HG02884 (cell line): ENCODE data around the gene TRMT1.

Source experiments
- ATAC-seq: cut with Tn5 transposase; IDR thresholded peaks from one replicate; pipeline ENCODE4 v1.9.1; 2021; ENCODE audit warnings: mild to moderate bottlenecking, moderate library complexity; ENCODE audit not compliant: unreplicated experiment

The TRMT1 gene

DNA sequence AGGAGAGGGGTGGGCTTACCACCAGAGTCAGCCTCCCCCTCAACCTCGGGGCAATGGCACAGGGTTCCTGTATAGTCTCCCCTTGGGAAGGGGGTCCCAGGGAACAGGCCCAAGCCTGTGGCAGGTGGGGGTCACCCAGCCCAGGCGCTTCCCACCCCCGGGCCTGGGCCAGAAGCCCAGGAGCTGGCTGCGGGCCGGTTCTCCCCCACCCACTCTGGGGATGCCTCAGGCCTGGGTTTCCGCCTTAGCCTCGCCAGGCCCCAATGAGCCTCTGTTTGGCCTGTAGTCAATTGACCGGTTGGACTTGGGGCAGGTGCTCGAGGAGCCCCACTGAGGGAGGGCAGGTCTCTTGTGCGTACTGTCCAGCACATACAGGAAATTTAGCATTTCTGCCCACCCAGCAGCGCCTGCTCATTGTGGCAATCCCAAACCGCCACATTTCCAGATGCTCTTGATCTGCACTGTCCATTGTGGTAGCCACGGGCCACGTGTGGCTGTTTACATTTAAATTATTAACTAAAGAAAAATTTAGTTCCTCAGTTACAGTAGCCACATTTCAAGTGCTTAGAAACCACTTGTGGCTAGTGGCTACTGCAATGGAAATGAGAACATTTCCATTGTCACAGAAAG is 23.8 kb downstream of the TRMT1 start:
- ATAC-seq, result no peak

DNA sequence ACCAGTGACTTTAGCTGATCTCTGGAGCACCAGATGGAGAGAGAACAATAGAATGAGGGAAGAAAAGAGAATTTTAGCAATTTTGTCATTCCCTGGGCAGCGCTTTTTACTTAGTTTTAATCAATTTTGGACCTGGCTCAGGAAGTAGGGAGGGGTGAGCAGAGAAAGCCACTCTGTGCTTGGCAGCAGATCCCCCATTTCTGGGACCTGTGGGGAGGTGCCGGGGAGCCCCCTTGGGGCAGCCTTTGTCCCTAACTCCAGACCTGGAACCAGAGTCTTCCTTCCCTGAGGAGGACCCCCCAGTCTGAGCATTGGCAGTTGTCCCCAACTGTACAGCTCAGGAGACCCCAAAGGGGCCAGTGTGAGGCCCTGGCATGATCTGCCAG is 24.4 kb downstream of the TRMT1 start:
- no peak for ATAC-seq

DNA sequence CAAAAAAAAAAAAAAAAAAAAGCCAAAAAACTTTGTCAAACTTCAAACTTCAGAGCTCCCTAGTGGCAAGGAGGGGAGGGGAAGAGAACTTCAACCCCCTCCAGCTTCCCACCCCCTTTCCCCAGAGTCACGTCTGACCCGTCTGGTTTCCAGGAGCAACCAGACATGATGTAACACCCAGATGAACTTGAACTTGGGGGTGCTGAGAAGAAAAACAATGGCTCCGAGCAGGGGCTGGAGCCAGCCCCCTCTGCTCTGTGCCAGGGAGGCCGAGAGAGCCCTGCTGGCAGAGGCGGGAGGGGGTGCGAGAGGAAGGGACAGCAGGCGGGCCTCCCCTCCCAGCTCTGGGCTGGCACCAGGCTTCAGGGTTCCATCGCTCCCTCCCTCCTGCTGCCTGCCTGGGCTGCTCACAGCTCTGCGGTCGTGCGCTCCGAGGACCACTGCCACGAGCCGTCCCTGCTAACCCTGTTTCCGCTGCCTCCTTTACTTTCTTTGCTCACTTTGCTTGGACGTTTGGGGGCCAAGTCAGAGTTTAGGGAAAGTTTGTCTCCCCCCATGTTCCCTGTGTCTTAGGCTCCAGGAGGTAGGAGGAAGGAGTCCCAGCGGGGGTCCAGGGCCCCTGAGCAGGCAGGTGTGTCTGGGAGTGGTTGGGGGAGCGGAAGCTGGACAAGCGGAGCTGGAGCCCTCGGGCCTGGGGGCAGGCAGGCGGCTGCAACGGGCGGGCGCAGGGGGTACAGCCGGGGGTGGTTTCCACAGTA is 25.0 kb downstream of the TRMT1 start:
- ATAC-seq, result no peak

DNA sequence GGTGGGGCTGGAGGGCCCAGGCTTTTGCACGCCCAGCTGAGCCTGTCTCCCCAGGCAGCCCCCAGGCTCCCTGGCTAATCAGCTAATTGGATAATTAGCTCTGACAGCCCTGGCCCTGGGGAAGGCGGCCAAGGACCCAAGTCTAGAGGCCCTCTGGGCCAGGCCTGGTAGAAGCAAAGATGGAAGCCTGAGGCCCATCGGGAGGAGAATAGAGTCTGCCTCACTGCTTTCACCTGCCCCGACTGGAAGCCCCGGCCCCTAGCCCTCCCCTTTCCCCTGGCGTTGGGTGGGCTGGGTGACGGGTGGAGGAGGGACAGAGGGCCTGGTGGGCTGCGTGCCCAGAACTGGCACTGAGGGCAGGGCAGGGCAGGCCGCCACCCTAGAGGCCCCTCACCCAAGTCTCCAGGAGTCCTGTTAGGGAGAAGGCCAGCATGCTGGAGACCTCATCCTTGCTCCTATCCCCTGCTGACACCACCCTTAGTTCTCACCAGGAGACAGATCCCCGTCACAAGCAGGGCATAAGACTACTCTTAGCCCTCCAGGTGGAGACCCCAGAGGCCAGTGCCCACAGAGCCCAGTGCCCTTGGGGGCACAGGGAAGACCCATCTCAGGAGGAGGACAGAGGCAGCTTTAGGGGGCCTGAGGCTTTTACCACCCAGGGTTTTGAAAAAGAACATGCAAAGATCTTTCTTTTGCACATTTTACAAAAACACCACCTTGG is 25.9 kb downstream of the TRMT1 start:
- ATAC-seq, result no peak

DNA sequence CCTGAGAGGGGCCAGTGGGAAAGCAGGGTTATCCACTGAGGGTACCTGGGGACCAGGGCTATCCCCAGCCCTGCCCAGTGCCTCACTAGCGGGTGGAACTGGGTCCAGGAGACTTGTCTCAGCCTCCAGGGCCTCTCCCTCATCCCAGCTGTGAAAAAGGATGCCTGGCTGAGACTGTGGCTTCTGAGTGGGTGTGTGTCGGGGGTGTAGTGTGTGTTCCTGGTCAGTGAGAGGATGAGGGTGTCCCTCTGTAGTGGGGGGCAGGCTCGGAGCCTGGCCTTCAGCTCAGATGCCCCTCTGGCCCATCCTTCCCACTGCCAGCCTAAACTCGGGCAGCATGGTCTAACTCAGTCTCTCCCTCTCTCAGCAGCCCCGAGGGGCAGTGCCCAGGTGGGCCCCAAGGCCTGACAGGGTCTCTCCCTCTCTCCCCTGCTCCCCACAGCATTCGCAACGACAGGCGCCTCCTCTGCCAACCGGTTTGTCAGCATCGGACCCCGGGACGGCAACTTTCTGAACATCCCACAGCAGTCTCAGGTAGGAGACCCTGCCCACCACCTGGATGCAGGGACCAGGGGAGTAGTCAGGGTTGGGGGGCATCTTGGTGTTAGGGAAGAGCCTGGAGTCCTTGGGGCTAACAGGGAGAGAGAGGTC is 26.6 kb downstream of the TRMT1 start:
- ATAC-seq, result no peak

DNA sequence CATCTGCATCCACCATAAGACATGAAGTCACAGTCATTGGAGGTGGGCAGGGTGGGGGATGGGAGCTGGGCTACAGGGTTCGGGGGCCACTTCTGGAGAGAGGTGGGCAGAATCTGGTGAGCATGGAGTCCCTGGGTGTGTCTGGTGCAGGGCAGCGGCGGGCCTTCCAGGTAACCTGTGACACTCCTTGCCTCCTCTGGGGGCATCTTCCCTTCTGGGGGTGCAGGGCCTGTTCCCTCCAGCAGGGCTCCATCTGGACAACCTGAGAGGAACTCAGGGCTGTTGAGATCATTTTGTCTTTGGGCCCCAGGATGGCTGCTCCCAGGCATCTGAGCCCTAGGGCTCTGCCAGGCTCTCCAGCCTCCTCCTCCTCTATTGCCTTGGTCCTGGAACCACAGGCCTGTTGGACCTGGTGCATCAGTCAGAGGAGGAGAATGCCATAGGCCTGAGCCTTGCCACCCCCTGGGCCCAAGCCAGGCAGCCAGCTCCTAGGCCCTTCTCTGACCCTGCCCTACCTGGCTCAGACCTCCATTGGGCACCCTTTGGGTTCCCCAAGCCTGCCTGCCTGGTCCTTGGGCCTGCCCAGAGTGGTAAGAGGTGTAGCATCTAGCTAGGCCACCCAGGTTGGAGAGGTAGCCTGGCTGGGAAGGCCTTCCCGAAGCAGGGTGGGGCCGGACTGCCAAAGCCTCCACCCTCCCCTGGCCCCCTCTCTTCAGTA is 27.2 kb downstream of the TRMT1 start:
- ATAC-seq, result no peak

DNA sequence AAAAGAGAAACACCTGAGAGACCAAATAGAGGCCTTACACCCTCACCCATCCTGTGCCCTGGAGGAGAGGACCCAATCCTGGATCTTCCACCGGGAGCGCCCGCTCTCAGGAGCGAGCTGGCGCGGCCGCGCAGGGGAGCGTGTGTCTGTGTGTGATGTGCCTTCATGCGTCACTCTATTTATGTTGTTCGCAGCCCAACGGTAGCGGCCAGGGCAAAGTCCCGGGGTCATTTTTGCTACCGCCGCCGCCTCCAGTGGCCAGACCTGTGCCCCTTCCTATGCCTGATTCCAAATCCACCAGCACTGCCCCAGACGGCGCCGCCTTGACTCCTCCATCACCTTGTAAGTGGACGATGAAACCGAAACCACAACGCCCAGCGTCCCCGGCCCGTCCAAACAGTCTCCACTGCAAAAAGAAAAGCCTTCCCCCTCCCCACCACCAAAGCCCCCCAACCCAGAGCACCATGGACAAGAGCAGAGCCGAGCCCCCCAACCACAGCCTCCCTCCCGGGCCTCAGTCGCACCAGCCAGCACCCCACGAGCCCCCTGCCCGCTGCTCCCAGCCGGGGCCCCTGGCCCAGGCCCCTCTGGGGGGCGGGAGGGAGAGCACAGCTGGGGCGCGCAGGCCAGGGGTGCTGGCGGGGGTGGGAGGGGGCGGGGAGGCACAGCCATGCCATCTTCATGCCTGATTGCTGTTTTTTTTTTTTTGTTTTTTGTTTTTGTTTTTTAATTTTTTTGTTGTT is 28.6 kb downstream of the TRMT1 start:
- ATAC-seq, result no peak

DNA sequence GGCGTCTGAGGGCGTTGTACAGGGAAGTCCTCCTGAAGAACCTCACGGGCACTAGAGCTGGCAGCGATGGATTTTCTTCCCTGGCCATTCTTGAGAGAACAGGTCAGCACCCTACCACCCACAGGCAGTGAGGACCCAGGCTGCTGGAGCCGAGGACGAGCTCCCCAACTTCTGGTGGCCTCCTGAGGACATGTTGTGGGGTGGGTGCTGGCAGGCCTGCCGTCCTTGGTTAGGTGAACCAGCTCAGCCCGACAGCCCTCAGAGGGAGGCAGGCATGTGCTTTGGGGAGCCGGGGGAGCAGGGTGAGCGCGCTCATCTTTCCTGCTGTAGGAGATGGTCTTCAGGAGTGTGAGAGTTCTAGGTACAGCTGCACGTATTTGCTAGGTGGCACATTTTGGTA is 29.2 kb downstream of the TRMT1 start:
- no peak for ATAC-seq

DNA sequence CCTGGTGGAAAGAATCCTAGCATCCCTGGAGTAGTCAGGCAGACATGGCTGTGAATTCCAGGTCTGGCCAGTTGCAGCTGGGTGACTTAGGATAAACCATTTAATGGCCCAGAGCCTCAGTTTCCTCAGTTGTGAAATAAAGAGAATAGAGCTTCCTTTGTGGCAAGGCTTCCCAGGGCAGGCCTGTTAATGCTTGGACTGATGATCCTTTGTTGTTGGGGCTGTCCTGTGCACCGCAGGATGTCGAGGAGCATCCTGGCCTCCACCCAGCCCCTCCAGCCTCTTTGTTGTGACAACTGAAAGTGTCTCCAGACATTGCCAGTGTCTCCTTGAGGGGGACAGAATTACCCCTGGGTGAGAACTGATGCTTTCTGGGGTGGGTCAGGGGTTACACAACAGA is 30.2 kb downstream of the TRMT1 start:
- ATAC-seq, result no peak

DNA sequence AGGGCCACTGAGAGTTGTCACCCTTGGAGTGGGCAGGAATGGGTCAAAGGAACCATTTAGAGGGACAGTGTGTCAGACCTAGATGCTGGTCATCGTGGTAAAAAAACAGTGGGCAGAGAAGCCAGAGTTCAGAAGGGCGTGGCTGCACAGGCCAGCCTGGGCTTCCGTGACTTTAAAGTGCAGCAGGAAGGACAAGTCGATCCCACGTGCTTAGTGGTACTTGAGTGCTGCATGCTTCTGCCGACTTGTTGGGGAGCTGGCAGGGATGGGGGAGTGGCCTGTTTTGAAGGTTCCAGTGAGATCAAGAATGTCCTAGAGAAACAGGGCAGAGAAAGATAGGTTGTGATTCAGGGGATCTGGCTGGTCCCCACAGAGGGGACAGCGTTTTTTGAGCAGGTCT is 30.9 kb downstream of the TRMT1 start:
- ATAC-seq, result no peak

DNA sequence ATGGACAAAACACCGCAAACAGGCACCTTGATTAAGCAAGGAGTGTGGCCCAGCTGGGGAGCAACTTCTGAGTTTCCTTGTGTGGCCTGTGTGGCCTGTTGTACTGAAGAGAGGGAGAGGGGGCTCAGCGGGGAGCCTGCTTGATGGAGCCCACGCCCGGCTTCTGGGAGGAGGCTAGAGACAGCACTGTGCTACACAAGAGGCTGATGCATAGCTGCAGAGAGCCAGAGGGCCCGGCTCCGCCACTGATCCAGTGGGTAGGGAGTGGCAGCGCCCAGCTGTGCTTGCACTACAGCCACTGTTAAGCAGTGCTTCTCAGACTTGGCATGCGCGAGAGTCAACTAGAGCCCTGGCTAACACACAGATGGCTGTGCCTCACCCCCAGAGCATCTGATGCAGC is 32.9 kb downstream of the TRMT1 start:
- ATAC-seq, result no peak

DNA sequence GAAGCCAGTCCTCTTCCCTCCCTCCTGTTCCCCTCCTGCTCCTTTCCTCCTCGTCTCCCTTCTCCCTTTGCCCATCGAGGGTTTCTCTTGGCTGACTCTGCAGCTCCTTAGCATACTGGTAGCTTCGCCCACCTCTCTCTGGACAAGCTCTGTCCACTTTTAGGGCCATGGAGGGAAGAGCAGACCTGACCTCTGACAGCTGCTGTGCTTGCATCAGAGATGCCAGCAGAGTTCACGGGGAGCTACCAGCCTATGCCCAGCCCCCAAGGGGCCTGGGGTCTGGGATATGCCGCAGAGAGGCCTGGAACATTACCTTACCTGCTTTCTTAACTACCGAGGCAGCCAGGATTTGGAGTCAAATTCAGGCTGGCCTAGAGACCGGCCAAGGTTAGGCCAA is 33.5 kb downstream of the TRMT1 start:
- no peak for ATAC-seq

DNA sequence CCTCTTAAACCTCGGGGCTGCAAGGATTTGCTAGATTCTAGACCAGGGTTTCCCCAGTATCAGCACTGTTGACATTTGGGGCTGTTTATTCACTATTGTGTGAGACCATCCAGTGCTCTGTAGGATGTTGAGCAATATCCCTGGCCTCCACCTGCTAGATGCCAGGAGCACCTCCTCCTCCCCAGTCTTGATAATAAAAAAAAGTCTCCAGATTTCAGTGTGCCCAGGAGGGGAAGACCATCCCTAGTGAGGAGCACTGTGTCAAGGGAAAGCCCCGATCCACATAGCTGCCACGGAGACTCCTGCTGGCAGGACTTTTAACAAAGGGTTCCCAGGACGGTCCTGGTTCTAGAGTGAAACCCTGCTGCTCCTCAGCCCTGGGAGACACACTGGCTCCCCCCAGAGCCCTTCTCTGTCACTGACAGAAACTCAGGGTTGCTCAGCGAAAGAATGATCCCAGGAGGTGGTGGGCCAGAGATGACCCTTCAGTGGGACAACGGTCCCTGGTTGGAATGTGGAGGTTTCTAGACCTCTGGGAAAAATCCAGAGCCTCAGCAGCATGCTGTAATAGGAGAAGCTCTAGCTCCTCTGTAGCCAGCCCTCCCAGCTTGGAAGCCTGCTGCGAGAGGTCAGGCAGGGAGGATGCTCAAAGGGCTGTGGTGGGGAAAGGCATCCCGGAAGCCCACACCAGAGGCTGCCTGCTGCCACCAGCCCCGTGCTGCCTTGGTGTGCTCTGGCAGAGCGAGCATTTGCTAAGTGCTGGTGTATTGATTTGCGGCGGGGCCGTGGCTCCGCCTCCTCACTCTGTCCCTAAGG is 34.1 kb downstream of the TRMT1 start:
- ATAC-seq, result no peak

DNA sequence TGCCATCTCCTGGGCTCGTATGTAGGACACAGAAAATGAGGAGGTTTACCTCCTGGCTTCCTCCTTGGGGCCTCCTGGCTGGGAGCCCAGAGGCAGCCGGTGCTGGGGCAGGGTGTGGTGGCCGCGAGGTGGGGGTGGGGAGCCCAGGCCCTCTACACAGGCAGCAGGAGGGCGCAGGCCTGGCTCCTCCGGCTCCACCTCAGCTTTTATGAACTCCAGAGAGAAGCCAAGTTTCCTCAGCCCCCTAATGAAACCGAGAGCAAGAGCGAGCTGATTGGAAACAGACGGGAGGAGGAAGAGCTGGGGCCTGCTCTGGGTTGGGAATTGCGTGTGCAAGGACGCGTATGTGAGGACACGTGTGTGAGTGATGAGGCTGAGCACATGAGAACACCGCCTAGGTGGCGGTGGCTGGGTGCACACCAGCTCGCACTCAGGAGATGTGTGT is 37.0 kb downstream of the TRMT1 start:
- ATAC-seq, result no peak

DNA sequence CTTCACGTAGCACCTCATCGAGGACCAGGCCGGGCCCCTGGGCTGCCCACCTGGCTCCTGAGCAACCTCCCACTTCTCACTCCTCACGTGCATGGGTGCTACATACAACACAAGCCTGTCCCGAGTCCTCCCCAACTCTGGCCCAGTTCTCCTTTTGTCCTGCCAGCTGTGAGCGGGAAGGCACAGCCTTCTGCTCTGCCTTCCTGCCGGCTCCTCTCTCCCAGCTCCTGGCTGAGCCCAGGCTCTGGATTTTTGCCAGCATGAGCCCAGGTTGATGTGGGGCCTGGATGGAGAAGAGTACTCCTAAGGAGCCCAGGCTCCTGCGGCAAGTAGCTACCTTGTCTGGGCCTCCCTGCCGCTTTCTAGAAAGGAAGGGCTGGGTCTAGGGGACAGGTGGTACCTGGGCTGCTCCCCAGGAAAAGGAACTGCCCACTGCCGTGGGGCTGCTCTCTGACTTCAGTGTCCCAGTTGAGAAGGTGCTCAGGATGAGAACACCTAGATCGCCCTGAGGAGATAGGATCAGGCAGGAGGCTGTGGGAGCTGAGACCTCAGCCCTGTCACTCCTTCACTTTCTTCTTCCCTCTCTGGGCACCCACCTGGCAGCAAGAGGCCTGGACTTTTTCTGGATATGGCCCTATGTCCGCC is 37.5 kb downstream of the TRMT1 start:
- no peak for ATAC-seq

DNA sequence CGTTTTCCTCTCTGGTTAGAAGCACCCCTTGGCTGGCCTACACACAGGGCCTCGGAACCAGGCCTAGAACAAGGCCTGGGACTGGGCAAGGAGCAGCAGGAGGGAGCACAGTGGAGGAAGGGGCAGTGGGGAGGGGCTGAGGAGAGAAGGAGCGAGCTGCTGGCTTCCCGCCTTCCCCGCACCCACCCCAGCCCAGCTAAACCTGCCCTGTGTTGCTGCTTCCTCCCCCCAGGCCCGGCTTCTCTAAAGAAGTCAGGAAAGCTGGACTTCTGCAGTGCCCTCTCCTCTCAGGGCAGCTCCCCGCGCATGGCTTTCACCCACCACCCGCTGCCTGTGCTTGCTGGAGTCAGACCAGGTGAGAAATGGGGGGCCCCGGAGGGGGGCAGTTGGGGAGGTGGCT is 38.2 kb downstream of the TRMT1 start:
- no peak for ATAC-seq

DNA sequence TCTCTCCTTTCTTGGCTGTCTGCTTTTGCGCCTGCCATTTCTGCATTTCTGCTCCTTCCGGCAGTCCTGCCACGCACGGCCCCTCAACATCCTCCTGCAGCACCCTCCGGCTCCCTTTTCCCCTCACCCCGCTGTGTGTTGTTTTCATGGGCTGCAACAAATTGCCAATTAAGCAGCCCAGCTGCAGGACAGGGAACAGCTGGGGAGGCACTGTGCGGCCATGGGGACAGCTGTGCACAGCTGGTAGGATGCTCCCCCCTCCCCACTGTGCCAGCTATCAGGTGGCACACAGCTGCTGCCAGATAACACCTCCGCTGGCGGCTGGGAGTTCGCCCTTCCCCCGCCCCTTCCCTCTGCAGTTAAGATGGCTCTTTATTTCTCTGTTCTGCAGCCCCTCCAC is 39.3 kb downstream of the TRMT1 start:
- ATAC-seq, result no peak

DNA sequence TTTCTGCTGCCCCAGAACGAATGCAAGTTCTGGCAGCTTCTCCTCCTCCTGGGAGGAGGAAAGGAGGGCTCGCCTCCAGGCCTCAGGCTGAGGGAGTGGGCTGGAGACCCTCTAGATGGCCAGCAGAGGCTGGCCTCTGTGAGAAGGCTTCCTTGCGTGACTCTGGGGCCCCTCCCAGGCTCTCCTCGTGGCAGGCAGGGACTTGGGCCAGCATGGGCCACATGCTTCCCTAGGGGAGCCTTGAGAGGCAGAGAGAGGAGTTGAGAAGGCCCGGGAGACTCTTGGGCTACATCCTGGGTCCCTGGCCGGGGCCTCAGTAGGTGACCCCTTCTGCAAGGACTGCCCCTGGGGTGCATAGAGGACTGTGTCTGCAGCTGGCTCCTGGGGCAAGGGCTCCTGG is 39.8 kb downstream of the TRMT1 start:
- ATAC-seq, result no peak

DNA sequence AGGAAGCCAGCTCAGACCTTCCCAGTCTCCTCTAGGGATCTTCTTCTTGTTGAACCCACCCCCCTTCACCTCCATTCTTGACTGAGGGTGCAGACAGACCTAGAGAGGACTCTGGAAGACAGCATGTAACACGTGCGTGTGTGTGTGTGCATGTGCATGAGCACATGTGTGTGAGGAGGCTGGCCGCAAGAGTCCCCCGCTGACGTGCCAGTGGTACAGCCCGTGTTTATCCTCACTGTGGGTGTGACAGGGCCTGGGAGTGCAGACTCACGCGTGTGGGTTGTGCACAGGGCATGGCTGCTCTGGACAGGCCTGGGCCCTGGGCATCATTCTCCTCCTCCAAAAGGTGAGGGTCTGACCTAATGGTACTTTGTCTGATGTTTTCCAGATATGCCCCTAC is 40.2 kb downstream of the TRMT1 start:
- no peak for ATAC-seq
